Vagina (tissue), 2 donors: Measurements from ENCODE around the gene TMPRSS11B. TPM values are rescaled to one million over a fixed set of nuclear protein-coding genes. Genes with fewer than 3 reads are reported as not detected.

Experiments used
- DNase-seq, 2 donors: peaks; one replicate each; pipeline ENCODE4 v3.0.0-alpha.2; 2017; ENCODE audit errors: extremely low spot score in 2 of 2
- H3K27ac ChIP-seq: fragments of 200-600 bp; sonication (generic); one replicate; pipeline ENCODE4 v1.5.1; 2019
- H3K27me3 ChIP-seq: fragments of 200-600 bp; sonication (generic); one replicate; pipeline ENCODE4 v1.5.1; 2019
- H3K36me3 ChIP-seq, 2 donors: fragments of 200-600 bp; sonication (generic); one replicate each; pipeline ENCODE4 v1.5.1; 2017 to 2019
- H3K4me1 ChIP-seq: fragments of 200-600 bp; sonication (generic); one replicate; pipeline ENCODE4 v1.5.1; 2019
- H3K4me3 ChIP-seq, 2 donors: fragments of 200-600 bp; sonication (generic); 1 replicate in 1 of 2; 2 replicates in 1 of 2; pipeline ENCODE4 v1.5.1; 2016 to 2019
- H3K9me3 ChIP-seq: fragments of 200-600 bp; sonication (generic); one replicate; pipeline ENCODE4 v1.5.1; 2019
- POLR2A ChIP-seq, 2 donors: fragments of 450-650 bp; IDR thresholded peaks; one replicate each; pipeline ENCODE4 v1.6.1; 2017; ENCODE audit warnings: antibody characterized with exemption in 2 of 2, mild to moderate bottlenecking in 2 of 2, moderate library complexity in 2 of 2
- POLR2AphosphoS5 ChIP-seq, 2 donors: sonication (generic); formaldehyde crosslinking; IDR thresholded peaks; one replicate each; pipeline ENCODE4 v1.9.0; 2017; ENCODE audit warnings: antibody characterized with exemption in 2 of 2, mild to moderate bottlenecking in 2 of 2, low read depth in 1 of 2; ENCODE audit not compliant: insufficient read depth in 1 of 2
- intact Hi-C: fragments of 100-400 bp; cut with DNase I; formaldehyde crosslinking; loops from one replicate; pipeline ENCODE4 v1.15.1; 2023
- total RNA-seq: library from RNA; depleted of rRNA; stranded (reverse); fragments of >200 nt; gene quantifications from one replicate; pipeline ENCODE4 v1.2.3, GENCODE V29; 2016
- TF ChIP-seq, protein P1 (sequence below), 3 experiments: fragments of 450-650 bp in 2 of 3; fragments of 200-600 bp in 1 of 3; sonication (generic) in 1 of 3; IDR thresholded peaks; one replicate each; pipeline ENCODE4 v1.5.1; 2017 to 2019; ENCODE audit warnings: antibody characterized with exemption in 3 of 3, mild to moderate bottlenecking in 2 of 3, moderate library complexity in 2 of 3

The TMPRSS11B gene
- total RNA-seq, 1 donor from 2014 or later: 40.8 TPM

DNA sequence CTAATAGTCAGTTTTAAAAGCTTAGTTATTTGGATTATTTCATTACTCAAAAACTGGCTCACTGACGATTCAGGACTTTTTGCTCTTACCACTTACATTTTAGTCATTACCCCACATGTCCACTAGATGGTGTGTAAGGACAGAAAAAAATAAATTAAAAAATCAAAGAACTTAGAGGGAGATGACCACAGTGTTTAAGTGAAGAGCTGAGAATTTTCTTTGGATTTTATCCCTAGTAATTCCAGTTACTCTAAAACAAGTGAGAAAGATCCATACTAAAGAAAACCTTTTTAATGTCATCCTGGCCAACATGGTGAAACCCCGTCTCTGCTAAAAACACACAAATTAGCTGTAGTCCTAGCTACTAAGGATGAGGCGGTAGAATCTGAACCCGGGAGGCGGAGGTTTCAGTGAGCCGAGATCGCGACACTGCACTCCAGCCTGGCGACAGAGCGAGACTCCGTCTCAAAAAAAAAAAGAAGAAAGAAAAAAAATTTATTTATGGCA is 26.4 kb upstream of the TMPRSS11B start:
- TF ChIP-seq POLR2A (IDR thresholded peaks at IDR 0.05): no peak
- TF ChIP-seq, protein P1, sequence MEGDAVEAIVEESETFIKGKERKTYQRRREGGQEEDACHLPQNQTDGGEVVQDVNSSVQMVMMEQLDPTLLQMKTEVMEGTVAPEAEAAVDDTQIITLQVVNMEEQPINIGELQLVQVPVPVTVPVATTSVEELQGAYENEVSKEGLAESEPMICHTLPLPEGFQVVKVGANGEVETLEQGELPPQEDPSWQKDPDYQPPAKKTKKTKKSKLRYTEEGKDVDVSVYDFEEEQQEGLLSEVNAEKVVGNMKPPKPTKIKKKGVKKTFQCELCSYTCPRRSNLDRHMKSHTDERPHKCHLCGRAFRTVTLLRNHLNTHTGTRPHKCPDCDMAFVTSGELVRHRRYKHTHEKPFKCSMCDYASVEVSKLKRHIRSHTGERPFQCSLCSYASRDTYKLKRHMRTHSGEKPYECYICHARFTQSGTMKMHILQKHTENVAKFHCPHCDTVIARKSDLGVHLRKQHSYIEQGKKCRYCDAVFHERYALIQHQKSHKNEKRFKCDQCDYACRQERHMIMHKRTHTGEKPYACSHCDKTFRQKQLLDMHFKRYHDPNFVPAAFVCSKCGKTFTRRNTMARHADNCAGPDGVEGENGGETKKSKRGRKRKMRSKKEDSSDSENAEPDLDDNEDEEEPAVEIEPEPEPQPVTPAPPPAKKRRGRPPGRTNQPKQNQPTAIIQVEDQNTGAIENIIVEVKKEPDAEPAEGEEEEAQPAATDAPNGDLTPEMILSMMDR (IDR thresholded peaks at IDR 0.05): peak; percentile 50 to 76 (median 66)
- Histone ChIP-seq H3K27ac (no peak overlapping the region), H3K36me3 (no peaks in the 10 kb centered on the region), H3K27me3 (no peaks in the 10 kb centered on the region), H3K4me3 (no peak overlapping the region), H3K9me3 (no peaks in the 10 kb centered on the region), H3K4me1 (no peaks in the 10 kb centered on the region)
- intact Hi-C loops: loop anchor here (5.0 kb wide), 1 partner anchor 105 kb away; no protein-coding TSS in a partner anchor
- DNase-seq: no peak

DNA sequence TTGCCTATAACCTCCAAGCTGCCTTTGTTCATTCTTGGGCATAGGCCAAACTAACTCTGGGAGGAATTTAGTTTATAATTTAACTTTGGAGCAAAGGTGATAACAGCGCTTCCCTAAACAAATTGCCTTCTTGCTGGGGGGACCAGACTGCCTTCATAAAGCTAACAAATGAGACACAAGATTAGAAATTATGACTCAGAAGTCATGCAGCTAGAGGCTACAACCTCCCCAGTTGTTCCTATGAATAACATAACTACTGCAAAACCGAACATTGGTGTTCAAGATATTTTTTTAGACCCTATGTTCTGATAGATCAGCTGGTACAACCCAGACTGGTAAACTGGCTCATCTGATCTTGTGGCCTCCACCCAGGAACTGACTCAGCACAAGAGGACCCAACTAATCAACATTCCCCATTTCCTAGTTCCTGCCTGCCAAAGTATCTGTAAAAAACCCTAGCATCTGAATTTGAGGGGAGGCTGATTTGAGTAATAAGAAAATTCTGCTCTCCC is 22.0 kb upstream of the TMPRSS11B start:
- H3K27me3 ChIP-seq: no peaks in the 10 kb centered on the region
- intact Hi-C loops: no loop called here
- H3K4me3 ChIP-seq: no peak overlapping the region
- H3K36me3 ChIP-seq: no peaks in the 10 kb centered on the region
- TF ChIP-seq POLR2A (IDR thresholded peaks at IDR 0.05) (no peak), POLR2AphosphoS5 (IDR thresholded peaks at IDR 0.05; ENCODE audit: insufficient read depth in 1 of 2, low read depth in 1 of 2) (no peak)
- TF ChIP-seq, protein P1 (IDR thresholded peaks at IDR 0.05): no peak
- H3K27ac ChIP-seq: no peak overlapping the region
- no peak for DNase-seq
- H3K9me3 ChIP-seq: no peaks in the 10 kb centered on the region
- H3K4me1 ChIP-seq: no peaks in the 10 kb centered on the region

DNA sequence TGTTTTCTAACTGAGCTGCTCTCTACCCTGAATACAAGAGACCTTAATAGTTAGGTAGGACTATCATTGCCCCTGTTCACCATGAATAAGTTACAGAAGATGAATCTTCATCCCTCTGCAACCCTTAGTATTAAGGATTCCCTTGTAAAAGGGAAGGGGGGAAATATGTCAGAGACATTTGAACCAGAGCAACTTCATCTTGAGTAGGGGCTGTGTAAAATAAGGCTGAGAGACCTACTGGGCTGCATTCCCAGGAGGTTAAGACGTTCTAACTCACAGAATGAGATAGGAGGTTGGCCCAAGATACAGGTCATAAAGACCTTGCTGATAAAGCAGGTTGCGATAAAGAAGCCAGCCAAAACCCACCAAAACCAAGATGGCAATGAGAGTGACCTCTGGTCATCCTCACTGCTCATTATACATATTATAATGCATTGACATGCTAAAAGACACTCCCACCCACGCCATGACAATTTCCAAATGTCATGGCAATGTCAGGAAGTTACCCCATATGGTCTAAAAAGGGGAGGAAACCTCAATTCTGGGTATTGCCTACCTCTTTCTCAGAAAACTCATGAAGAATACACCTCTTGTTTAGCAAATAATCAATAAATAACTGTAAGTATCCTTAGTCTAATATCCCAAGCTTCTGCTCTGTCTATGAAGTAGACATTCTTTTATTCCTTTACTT is 19.5 kb upstream of the TMPRSS11B start:
- Histone ChIP-seq H3K27ac (no peak overlapping the region), H3K27me3 (no peaks in the 10 kb centered on the region), H3K9me3 (no peaks in the 10 kb centered on the region), H3K4me1 (no peaks in the 10 kb centered on the region), H3K4me3 (no peak overlapping the region), H3K36me3 (no peaks in the 10 kb centered on the region)
- intact Hi-C loops: no loop called here
- DNase-seq: no peak
- no peak for TF ChIP-seq POLR2AphosphoS5 (IDR thresholded peaks at IDR 0.05; ENCODE audit: insufficient read depth in 1 of 2, low read depth in 1 of 2)
- TF ChIP-seq, protein P1 (IDR thresholded peaks at IDR 0.05): no peak
- TF ChIP-seq POLR2A (IDR thresholded peaks at IDR 0.05): no peak

DNA sequence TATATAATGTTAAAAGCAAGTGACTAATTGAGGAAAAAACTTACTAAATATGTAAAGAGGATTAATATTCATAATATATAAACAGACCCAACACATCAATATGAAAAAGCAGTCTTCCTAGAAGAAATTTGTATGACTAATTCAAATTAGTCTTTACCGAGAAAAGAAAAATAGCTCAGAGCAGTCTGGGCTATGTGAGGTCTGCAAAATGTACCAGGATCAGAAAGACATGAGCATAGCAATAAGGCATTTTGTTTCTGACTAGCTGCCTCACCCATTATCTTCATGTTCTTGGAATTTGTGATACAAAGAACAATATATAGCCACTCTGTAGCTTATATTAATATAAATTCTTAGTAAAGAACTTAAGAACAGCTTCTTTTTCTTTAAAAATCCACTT is 13.7 kb upstream of the TMPRSS11B start:
- Histone ChIP-seq H3K27me3 (no peaks in the 10 kb centered on the region), H3K9me3 (no peaks in the 10 kb centered on the region), H3K27ac (no peak overlapping the region), H3K36me3 (no peaks in the 10 kb centered on the region), H3K4me3 (no peak overlapping the region), H3K4me1 (no peaks in the 10 kb centered on the region)
- TF ChIP-seq, protein P1 (IDR thresholded peaks at IDR 0.05): no peak
- TF ChIP-seq POLR2AphosphoS5 (IDR thresholded peaks at IDR 0.05; ENCODE audit: insufficient read depth in 1 of 2, low read depth in 1 of 2) (no peak), POLR2A (IDR thresholded peaks at IDR 0.05) (no peak)
- DNase-seq: no peak
- intact Hi-C loops: loop anchor here (5.0 kb wide), 1 partner anchor 1773 kb away; no protein-coding TSS in a partner anchor

DNA sequence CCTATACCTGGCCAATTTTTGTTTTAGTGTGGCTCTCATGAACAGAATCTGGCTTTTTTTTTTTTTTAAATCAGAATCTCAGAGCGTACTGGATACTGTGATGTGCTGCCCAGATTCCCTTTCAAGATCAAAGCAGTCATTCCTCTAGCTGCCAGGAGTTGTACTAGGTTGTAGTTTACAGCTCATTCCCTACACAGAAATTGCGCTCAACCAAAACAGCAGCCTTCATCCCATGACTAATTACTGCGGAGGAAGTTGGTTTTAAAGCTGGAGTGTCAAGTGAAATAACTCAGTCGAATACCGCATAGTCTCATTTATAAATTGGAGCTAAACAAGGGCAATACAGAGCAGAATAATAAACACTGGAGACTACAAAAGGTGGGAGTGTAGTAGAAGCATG is 12.2 kb upstream of the TMPRSS11B start:
- H3K27ac ChIP-seq: no peak overlapping the region
- no peaks in the 10 kb centered on the region for H3K36me3 ChIP-seq
- H3K27me3 ChIP-seq: no peaks in the 10 kb centered on the region
- intact Hi-C loops: loop anchor here (5.0 kb wide), 1 partner anchor 1775 kb away; no protein-coding TSS in a partner anchor
- TF ChIP-seq POLR2A (IDR thresholded peaks at IDR 0.05) (no peak), POLR2AphosphoS5 (IDR thresholded peaks at IDR 0.05; ENCODE audit: insufficient read depth in 1 of 2, low read depth in 1 of 2) (no peak)
- TF ChIP-seq, protein P1 (IDR thresholded peaks at IDR 0.05): no peak
- no peaks in the 10 kb centered on the region for H3K9me3 ChIP-seq
- H3K4me3 ChIP-seq: no peak overlapping the region
- DNase-seq: no peak
- H3K4me1 ChIP-seq: no peaks in the 10 kb centered on the region
